DMS53 treated with DMSO at 0.1 percent for 48 hours (cell line): ENCODE measurements around the gene SNX25.
"Not testable (repeated sequence)": the region's sequence is repeated elsewhere in the genome, so short reads cannot be mapped to it uniquely, and the experiment has no call there.

ENCODE experiments used
- DNase-seq: peaks from one replicate; lab custom pipeline; 2025; ENCODE audit not compliant: unreplicated experiment; lab: John Stamatoyannopoulos, UW

The SNX25 gene

GRCh38 chr4:185341377-185341776 is 132.0 kb downstream of the SNX25 start:
- DNase-seq = no peak

DNA sequence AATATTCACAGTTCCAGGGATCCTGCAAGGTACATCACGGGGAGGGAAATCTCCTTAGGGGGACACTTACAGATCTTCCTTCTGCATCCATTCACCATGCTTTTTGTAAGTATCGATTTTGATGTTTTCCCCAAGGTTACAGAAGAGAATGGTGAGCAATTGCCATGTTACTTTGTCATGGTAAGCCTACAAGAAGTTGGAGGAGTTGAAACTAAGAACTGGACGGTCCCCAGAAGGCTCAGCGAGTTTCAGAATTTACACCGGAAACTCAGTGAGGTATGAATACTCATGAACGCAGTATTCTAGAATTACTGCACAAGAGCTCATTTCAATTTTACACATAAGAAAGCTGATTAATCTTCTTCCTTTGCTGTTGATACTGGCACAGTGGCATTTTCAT is 132.4 kb downstream of the SNX25 start:
- no peak for DNase-seq

GRCh38 chr4:185343726-185344581 is 134.6 kb downstream of the SNX25 start:
- no peak for DNase-seq

DNA sequence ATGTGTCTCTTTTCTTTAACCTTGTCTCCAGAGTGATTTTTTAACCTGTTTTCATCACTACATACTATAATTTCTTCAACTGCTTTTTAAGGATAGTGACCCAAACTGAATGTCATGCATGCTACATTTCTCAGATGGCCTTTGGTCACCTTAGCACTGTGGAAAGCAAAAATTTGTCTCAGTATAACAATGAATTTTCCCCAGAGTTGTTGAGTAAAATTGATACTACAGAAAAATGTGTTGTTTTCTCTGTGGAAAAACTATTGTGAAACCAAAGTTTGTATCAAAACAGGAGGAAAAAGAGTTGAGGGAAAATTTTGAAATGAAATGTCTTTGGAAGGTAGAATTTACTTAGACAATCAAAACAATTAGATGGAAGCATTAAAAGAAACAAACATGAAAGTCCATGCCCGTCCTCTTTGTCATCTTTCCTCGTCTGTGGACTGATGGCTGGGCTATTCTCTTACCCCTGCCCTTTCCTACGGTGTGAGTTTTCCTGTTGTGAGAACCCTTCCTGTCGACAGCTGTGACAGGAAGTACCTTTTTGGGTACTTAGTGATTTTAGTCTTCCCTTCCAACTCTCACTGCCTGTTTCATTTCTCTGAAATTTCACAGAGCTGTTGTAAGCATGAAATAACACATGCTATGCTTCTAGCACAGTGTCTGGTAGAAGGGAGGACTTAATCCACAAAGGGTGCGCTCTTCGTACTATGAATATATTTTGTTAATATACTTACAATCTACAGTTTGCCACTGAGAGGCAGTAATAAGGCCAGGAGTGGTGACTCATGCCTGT is 135.5 kb downstream of the SNX25 start:
- no peak for DNase-seq

DNA sequence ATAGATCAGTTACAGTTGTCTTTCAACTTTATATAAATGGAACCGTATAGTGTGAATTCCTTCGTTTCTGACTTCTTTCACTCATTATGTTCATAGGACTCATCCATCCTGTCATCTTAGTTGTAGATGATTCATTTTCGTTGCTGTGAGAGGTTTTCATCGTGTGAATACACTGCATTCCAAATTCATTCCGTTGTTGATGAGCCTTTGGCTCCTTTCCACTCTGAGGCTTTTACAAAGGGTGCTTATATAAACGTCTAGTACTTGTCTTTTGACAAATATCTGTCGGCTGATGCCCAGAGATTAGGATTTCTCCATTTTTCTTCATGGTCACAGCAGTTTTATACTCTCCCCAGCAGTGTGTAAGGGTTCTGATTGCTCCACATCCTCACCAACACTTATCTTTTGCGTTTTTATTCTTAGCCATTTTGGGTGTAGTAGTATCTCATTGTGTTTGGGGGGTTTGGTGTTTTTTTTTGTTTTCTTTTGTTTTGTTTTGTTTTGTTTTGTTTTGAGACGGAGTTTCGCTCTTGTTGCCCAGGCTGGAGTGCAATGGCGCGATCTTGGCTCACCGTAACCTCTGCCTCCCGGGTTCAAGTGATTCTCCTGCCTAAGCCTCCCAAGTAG is 137.7 kb downstream of the SNX25 start:
- no peak for DNase-seq

DNA sequence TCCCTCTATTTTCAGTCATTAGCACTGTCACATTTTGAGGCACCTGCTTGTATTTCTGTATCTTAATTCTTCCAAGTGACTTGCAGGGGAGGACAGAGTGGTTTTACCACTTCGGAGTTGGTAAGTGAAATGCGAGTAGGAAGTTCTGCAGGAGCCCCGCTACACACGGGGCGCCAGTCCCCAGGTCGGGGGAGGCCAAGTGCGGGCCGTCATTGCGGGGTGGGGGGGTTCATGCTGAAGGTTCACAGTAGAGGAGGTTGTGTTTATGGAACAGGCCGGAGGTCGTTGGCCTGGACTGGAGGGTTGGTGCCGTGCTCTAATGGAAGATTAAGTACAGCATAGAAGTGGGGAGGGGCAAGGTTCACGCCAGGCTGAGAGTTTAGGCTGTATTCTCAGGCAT is 142.3 kb downstream of the SNX25 start:
- no peak for DNase-seq

DNA sequence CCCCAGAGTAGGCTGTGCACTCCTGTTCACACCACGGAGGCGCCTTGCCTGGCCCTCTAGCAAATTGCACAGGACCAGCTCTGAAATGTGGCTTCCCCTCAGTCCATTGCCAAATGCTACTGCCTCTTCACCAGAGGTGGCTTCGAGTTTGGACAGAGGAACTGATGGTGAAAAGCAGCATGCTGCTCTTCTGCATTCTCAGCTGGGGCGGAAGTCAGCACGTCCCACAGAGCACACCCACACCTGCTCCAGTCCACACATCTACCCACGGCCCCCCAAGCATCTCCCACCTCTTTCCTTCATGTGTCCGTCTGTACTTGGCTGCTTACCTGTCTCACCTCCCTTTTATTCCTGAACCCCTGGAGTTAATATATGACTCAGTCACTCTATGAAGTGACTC is 142.8 kb downstream of the SNX25 start:
- no peak for DNase-seq

- DNase-seq = no peak
These were observed 143.3 kb downstream of the SNX25 start for GRCh38 chr4:185352741-185353140.

- DNase-seq = no peak
These were observed 147.8 kb downstream of the SNX25 start for GRCh38 chr4:185357211-185357610.

- no peak for DNase-seq
These were observed 148.5 kb downstream of the SNX25 start for GRCh38 chr4:185357733-185358440.

DNA sequence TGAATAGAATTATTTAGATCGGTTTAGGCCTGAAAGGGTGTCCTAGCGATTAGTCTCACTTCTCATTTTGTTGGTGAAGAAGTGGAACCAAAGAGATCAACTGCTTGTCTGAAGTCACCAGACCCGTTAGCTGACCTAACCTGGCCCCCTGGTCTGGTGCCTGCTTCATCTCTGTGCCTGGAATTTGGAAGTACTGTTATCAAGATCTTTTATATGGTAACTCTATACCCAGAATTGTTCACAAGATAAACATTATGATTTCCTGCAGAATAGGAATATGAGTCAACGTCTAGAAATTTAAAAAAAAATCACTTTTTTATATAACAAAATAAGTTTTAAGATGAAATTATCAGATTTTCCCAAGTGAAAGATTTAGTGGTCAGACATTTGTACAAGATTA is 149.1 kb downstream of the SNX25 start:
- no peak for DNase-seq

DNA sequence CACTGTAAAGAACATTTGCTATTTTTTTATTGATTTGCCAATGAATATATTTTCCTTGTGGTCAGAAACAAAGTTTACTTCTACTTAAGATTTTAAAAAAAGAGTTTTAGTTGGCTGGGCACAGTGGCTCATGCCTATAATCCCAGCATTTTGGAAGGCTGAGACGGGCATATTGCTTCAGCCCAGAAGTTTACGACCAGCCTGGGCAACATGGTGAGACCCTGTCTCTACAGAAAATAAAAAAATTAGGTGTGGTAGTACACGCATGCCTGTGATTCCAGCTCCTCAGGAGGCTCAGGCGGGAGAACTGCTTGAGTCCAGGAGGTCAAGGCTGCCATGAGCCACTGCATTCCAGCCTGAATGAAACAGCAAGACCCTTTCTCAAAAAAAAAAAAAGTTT is 149.6 kb downstream of the SNX25 start:
- DNase-seq = no peak

- DNase-seq = no peak
These were observed 150.5 kb downstream of the SNX25 start for GRCh38 chr4:185359767-185360446.

DNA sequence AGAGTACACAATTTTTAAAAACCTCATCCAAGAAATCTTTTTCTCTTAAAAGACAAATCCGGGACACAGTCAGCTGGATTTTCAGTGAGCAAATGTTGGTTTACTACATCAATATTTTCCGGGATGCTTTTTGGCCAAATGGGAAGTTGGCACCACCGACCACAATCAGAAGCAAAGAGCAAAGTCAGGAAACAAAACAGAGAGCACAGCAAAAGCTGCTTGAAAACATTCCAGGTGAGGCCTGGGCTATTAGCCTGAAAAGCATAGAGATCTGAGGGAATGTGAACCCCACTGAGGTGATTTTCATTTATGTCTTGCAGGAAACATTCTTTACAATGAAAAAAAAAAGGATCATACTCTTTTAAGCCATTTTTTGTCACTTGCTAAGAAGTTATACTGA is 152.5 kb downstream of the SNX25 start:
- DNase-seq = no peak

GRCh38 chr4:185362570-185362969 is 153.2 kb downstream of the SNX25 start:
- DNase-seq = not testable (repeated sequence)

GRCh38 chr4:185363251-185363650 is 153.9 kb downstream of the SNX25 start:
- DNase-seq = no peak

DNA sequence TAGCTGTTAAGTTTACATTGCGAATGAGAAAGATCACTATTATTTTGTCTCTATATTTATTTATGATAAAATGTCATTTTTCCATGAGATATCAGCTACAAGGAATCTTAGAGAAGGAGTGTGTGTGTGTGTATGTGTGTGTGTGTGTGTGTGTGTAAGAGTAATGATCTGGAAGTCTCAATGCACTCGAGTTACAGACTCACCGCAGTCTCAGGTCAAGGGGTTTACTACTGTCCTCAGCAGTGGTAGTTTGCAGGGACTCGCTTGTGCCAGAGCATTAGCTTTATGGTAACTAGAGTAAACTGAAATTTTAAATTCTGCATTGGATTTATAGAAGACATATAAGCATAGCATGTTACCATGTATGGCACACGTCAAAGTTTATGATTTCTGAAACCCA is 155.5 kb downstream of the SNX25 start:
- DNase-seq = no peak

GRCh38 chr4:185369731-185370130 is 160.3 kb downstream of the SNX25 start:
- DNase-seq = no peak

- no peak for DNase-seq
These were observed 161.0 kb downstream of the SNX25 start for GRCh38 chr4:185370268-185370949.

GRCh38 chr4:185371702-185372101 is 162.3 kb downstream of the SNX25 start:
- no peak for DNase-seq
